HEK293 (cell line): Measurements from ENCODE around the gene RCOR1.

ENCODE experiments used
- BCL11A ChIP-seq: fragments of 450-650 bp; formaldehyde crosslinking; IDR thresholded peaks from 2 replicates; pipeline ENCODE4 v1.5.1; 2016; ENCODE audit warnings: low read depth, missing biosample characterization, missing genetic modification characterization
- CTCF ChIP-seq: fragments of 450-650 bp; formaldehyde crosslinking; IDR thresholded peaks from 2 replicates; pipeline ENCODE4 v1.5.1; 2016; ENCODE audit warnings: missing biosample characterization, missing genetic modification characterization
- SP2 ChIP-seq: fragments of 450-650 bp; formaldehyde crosslinking; IDR thresholded peaks from 2 replicates; pipeline ENCODE4 v1.5.1; 2016; ENCODE audit warnings: missing biosample characterization, missing genetic modification characterization
- ZNF121 ChIP-seq: fragments of 450-650 bp; formaldehyde crosslinking; IDR thresholded peaks from 2 replicates; pipeline ENCODE4 v1.5.1; 2016; ENCODE audit warnings: missing biosample characterization, missing genetic modification characterization
- ZNF157 ChIP-seq: fragments of 450-650 bp; formaldehyde crosslinking; IDR thresholded peaks from 2 replicates; pipeline ENCODE4 v1.5.1; 2016; ENCODE audit warnings: missing biosample characterization, missing genetic modification characterization
- ZNF416 ChIP-seq: fragments of 450-650 bp; formaldehyde crosslinking; IDR thresholded peaks from 2 replicates; pipeline ENCODE4 v1.5.1; 2016; ENCODE audit warnings: missing biosample characterization, missing genetic modification characterization
- ZNF76 ChIP-seq: fragments of 450-650 bp; formaldehyde crosslinking; IDR thresholded peaks from 2 replicates; pipeline ENCODE4; 2016; ENCODE audit warnings: low read depth, missing biosample characterization, missing genetic modification characterization, borderline replicate concordance

GRCh38 chr14:102591944-102592762 is at the start of gene RCOR1:
- TF ChIP-seq CTCF (tag by site-specific recombination) (no peak), ZNF416 (tag by site-specific recombination) (no peak), BCL11A (0 out of 2 replicates have a peak, but pooled peaks have one; percentile 32), SP2 (peak; percentile 72; the same call in 1 of the 2 replicates), ZNF76 (tag by site-specific recombination) (peak; percentile 87; the same call in 1 of the 2 replicates), ZNF157 (no peak), ZNF121 (tag by site-specific recombination) (peak; percentile 49; the same call in 1 of the 2 replicates)
